ENCODE results near the gene LRRC75A. TPM values are rescaled to one million over a fixed set of nuclear protein-coding genes. Genes with fewer than 3 reads are reported as not detected.

The LRRC75A gene
- total and polyA plus RNA-seq, 2 of the 13 experiments (the other 11 are each of a cell fraction or from before 2014, with no cell fraction given): 0.03 TPM; not detected in 1

DNA sequence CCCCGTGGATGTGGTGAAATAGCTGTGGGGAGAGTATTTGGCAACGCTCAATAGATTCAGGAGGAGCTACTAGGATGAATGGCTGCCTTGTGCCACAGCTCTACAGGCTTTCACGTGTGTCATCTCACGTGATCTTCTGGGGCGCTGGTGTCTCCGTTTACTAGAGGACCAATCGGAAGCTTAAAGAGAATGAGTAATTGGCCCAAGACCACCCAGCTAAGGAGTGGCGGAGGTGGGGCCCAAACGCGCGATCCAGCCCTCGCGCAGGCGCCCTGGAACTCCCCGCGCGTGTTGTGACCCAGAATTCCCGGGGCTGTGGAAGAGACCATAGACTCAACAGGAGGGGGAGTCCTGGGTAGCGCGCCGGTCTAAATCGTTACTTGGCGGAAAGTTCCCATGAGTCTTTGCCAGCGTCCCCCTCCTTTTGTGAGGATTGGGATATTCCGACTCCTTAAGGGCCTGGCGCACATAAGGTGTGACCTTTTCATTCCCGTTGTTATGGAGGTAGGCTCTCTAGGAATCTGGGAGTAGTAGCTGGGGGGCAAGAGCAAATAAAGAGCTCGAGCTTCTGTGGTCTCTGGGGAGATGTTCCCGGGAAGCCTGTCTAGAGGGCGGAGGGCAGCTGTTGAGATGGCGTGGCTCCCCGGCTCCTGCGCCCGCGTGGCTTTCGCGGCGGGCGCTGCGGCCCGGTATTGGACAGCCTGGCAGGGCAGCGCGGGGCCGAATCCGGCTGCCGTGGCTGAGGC is 53.3 kb downstream of the LRRC75A start (continued):
- TF ChIP-seq PAXIP1 (CRISPR knock-in tag; conservative IDR thresholded peaks at IDR 0.05) (peak; percentile 69), JUND (CRISPR knock-in tag; IDR thresholded peaks at IDR 0.05) (no peak), ZNF224 (CRISPR knock-in tag; IDR thresholded peaks at IDR 0.05) (peak; percentile 28; the same call in 1 of the 2 replicates), ZNF792 (CRISPR knock-in tag; IDR thresholded peaks at IDR 0.05) (peak; percentile 86), ZIK1 (CRISPR knock-in tag; IDR thresholded peaks at IDR 0.05; ENCODE audit: borderline replicate concordance, low read depth) (no peak), EHMT2 (IDR thresholded peaks at IDR 0.05; ENCODE audit: borderline replicate concordance, low read depth, low read length) (no peak), ZNF784 (CRISPR knock-in tag; IDR thresholded peaks at IDR 0.05; ENCODE audit: borderline replicate concordance) (no peak; the same call in 1 of the 2 replicates), REPIN1 (CRISPR knock-in tag; IDR thresholded peaks at IDR 0.05; ENCODE audit: borderline replicate concordance, low read depth) (no peak; the same call in 1 of the 2 replicates), ZNF124 (CRISPR knock-in tag; IDR thresholded peaks at IDR 0.05) (peak; percentile 80; the same call in 1 of the 2 replicates), POLR2A (IDR thresholded peaks at IDR 0.05; ENCODE audit: insufficient read depth in 1 of 2, low read depth in 2 of 2, low read length in 2 of 2) (peak; percentile 93 to 99), ZNF691 (CRISPR knock-in tag; IDR thresholded peaks at IDR 0.05; ENCODE audit: borderline replicate concordance, low read depth) (peak; percentile 48; the same call in 1 of the 2 replicates), PAX8 (CRISPR knock-in tag; IDR thresholded peaks at IDR 0.05; ENCODE audit: borderline replicate concordance) (no peak), SNRNP70 (IDR thresholded peaks at IDR 0.05; ENCODE audit: low read depth, low read length) (no peak), ZNF572 (CRISPR knock-in tag; IDR thresholded peaks at IDR 0.05) (no peak), GZF1 (CRISPR knock-in tag; IDR thresholded peaks at IDR 0.05) (no peak; the same call in 1 of the 2 replicates), HNRNPLL (IDR thresholded peaks at IDR 0.05; ENCODE audit: low read depth, low read length, poor library complexity, severe bottlenecking) (peak; percentile 48), ZBTB7A (CRISPR knock-in tag; IDR thresholded peaks at IDR 0.05) (no peak), ZNF207 (IDR thresholded peaks at IDR 0.05; ENCODE audit: borderline replicate concordance) (no peak), ZNF460 (CRISPR knock-in tag; IDR thresholded peaks at IDR 0.05; ENCODE audit: borderline replicate concordance) (peak; percentile 5; the same call in 1 of the 2 replicates), GLMP (CRISPR knock-in tag; IDR thresholded peaks at IDR 0.05; ENCODE audit: borderline replicate concordance) (no peak), ZBTB1 (CRISPR knock-in tag; IDR thresholded peaks at IDR 0.05; ENCODE audit: borderline replicate concordance) (no peak), RARG (CRISPR knock-in tag; IDR thresholded peaks at IDR 0.05; ENCODE audit: low read depth) (no peak)
